Liver (tissue), 9 donors: ENCODE measurements around the gene CACNA1E. TPM values are rescaled to one million over a fixed set of nuclear protein-coding genes. Genes with fewer than 3 reads are reported as not detected.

Experiments used
- DNase-seq: peaks from one replicate; pipeline ENCODE4 v3.0.0-alpha.2; 2017; ENCODE audit warnings: low spot score
- H3K27ac ChIP-seq, 2 donors: one replicate each; pipeline ENCODE4 v1.7.0; 2013; ENCODE audit warnings: inconsistent platforms in 2 of 2, low read length in 2 of 2, control low read depth in 1 of 2, low read depth in 1 of 2, mild to moderate bottlenecking in 1 of 2
- H3K27me3 ChIP-seq, 4 donors: one replicate each; pipeline versions ENCODE4 v1.6.1 to v1.7.0; 2013; ENCODE audit warnings: low read length in 3 of 4, inconsistent platforms in 1 of 4, mild to moderate bottlenecking in 1 of 4, moderate library complexity in 1 of 4; ENCODE audit not compliant: control insufficient read depth in 4 of 4, insufficient read depth in 4 of 4
- H3K36me3 ChIP-seq, 4 donors: one replicate each; pipeline versions ENCODE4 v1.6.1 to v1.7.0; 2013; ENCODE audit warnings: low read length in 3 of 4, mild to moderate bottlenecking in 3 of 4, low read depth in 1 of 4, moderate library complexity in 1 of 4; ENCODE audit not compliant: control insufficient read depth in 4 of 4, insufficient read depth in 3 of 4
- H3K4me1 ChIP-seq, 4 donors: one replicate each; pipeline versions ENCODE4 v1.6.1 to v1.7.0; 2013; ENCODE audit warnings: low read length in 3 of 4, mild to moderate bottlenecking in 3 of 4, moderate library complexity in 1 of 4; ENCODE audit not compliant: control insufficient read depth in 4 of 4, insufficient read depth in 4 of 4
- H3K4me3 ChIP-seq, 3 donors: one replicate each; pipeline versions ENCODE4 v1.6.1 to v1.7.0; 2013; ENCODE audit warnings: low read length in 3 of 3, control low read depth in 1 of 3, low read depth in 1 of 3, mild to moderate bottlenecking in 1 of 3
- H3K9ac ChIP-seq, 2 donors: one replicate each; pipeline ENCODE4 v1.7.0; 2013; ENCODE audit warnings: low read length in 2 of 2, mild to moderate bottlenecking in 2 of 2, moderate library complexity in 2 of 2, control low read depth in 1 of 2, low read depth in 1 of 2
- H3K9me3 ChIP-seq, 4 donors: one replicate each; pipeline versions ENCODE4 v1.6.1 to v1.7.0; 2013; ENCODE audit warnings: low read length in 3 of 4; ENCODE audit not compliant: control insufficient read depth in 4 of 4
- ATF3 ChIP-seq: IDR thresholded peaks from 2 replicates; pipeline ENCODE4 v1.6.1; 2016; ENCODE audit warnings: antibody characterized with exemption
- CTCF ChIP-seq: fragments of 150-350 bp; IDR thresholded peaks from 2 replicates; pipeline ENCODE4 v1.5.1; 2017; ENCODE audit warnings: improper control_type of control experiment, low read depth, low read length; ENCODE audit not compliant: missing input control
- EGR1 ChIP-seq, 2 donors: IDR thresholded peaks; 2 replicates each; pipeline ENCODE4 v1.6.1; 2016 to 2018; ENCODE audit warnings: antibody characterized with exemption in 2 of 2, low read depth in 2 of 2
- FOXA1 ChIP-seq: IDR thresholded peaks from 2 replicates; pipeline ENCODE4 v1.6.1; 2016; ENCODE audit warnings: antibody characterized with exemption
- FOXA2 ChIP-seq: IDR thresholded peaks from 2 replicates; pipeline ENCODE4 v1.6.1; 2016; ENCODE audit warnings: antibody characterized with exemption
- GABPA ChIP-seq, 2 donors: IDR thresholded peaks in 1 of 2; conservative IDR thresholded peaks in 1 of 2; 2 replicates each; pipeline ENCODE4 v1.6.1; 2016; ENCODE audit warnings: antibody characterized with exemption in 2 of 2, mild to moderate bottlenecking in 1 of 2, moderate library complexity in 1 of 2
- HNF4A ChIP-seq, 2 donors: conservative IDR thresholded peaks; 2 replicates each; pipeline ENCODE4 v1.6.1; 2016; ENCODE audit warnings: antibody characterized with exemption in 2 of 2, mild to moderate bottlenecking in 2 of 2
- HNF4G ChIP-seq: IDR thresholded peaks from 2 replicates; pipeline ENCODE4 v1.6.1; 2016; ENCODE audit warnings: antibody characterized with exemption
- JUND ChIP-seq, 2 donors: IDR thresholded peaks; 2 replicates each; pipeline ENCODE4 v1.6.1; 2016; ENCODE audit warnings: antibody characterized with exemption in 2 of 2
- MAX ChIP-seq: IDR thresholded peaks from 2 replicates; pipeline ENCODE4 v1.6.1; 2016; ENCODE audit warnings: antibody characterized with exemption
- NR2F2 ChIP-seq: IDR thresholded peaks from 2 replicates; pipeline ENCODE4 v1.6.1; 2016; ENCODE audit warnings: antibody characterized with exemption
- RAD21 ChIP-seq, 2 donors: IDR thresholded peaks; 2 replicates each; pipeline ENCODE4 v1.6.1; 2016; ENCODE audit warnings: antibody characterized with exemption in 2 of 2, mild to moderate bottlenecking in 2 of 2
- REST ChIP-seq: IDR thresholded peaks from 2 replicates; pipeline ENCODE4 v1.6.1; 2016; ENCODE audit warnings: antibody characterized with exemption, mild to moderate bottlenecking
- RXRA ChIP-seq, 2 donors: IDR thresholded peaks; 2 replicates each; pipeline ENCODE4 v1.6.1; 2017 to 2018; ENCODE audit warnings: antibody characterized with exemption in 2 of 2, mild to moderate bottlenecking in 1 of 2
- SP1 ChIP-seq: IDR thresholded peaks from 2 replicates; pipeline ENCODE4 v1.6.1; 2018; ENCODE audit warnings: antibody characterized with exemption, mild to moderate bottlenecking
- TAF1 ChIP-seq: conservative IDR thresholded peaks from 2 replicates; pipeline ENCODE4 v1.6.1; 2016; ENCODE audit warnings: antibody characterized with exemption, mild to moderate bottlenecking
- YY1 ChIP-seq: IDR thresholded peaks from 2 replicates; pipeline ENCODE4 v1.6.1; 2016; ENCODE audit warnings: antibody characterized with exemption, mild to moderate bottlenecking
- ZBTB33 ChIP-seq: IDR thresholded peaks from 2 replicates; pipeline ENCODE4 v1.6.1; 2016; ENCODE audit warnings: antibody characterized with exemption
- WGBS: extraction: QIAGEN DNeasy Blood & Tissue Kit; methylation state at CpG from one replicate; pipeline ENCODE4 v1.1.7; 2013; 5-methylcytosine and 5-hydroxymethylcytosine counted together
- polyA plus RNA-seq, 2 donors: library from polyadenylated mRNA; stranded (reverse) in 1 of 2; unstranded in 1 of 2; fragments of 200-250 nt in 1 of 2; fragments of >200 nt in 1 of 2; fragmentation: Nextera tagmentation in 1 of 2; extraction: Ambion mirVana in 1 of 2; gene quantifications; one replicate each; pipeline versions ENCODE4 v1.2.1 to v1.2.3, GENCODE V29; 2013 to 2015
- total RNA-seq, 2 donors: library from RNA; depleted of rRNA; stranded (reverse); fragments of >200 nt; gene quantifications; one replicate each; pipeline ENCODE4 v1.2.3, GENCODE V29; 2014
- donor health status: healthy.
- donor health status: healthy.
- donor health status: healthy.
- donor health status: healthy.
- donor health status: healthy.

Gene CACNA1E
- total and polyA plus RNA-seq, 4 donors = under 0.01 to 0.08 (median 0.01) TPM; not detected in 1

GRCh38 chr1:181556631-181557030, 73.3 kb downstream of the CACNA1E start:
- Histone ChIP-seq H3K27me3 (peaks cover 0 to 6% (median 0%) of the 10 kb centered on the region in 4 donors), H3K27ac (no peak overlapping the region), H3K36me3 (no peaks in the 10 kb centered on the region), H3K4me1 (no peaks in the 10 kb centered on the region), H3K9me3 (no peaks in the 10 kb centered on the region), H3K9ac (no peak overlapping the region), H3K4me3 (no peak overlapping the region)
- WGBS = 40% methylated on average over 2 of the region's 2 CpGs
- TF ChIP-seq YY1 (no peak), GABPA (IDR thresholded peaks at IDR 0.05 in 1 of 2, conservative IDR thresholded peaks at IDR 0.05 in 1 of 2) (no peak), ATF3 (no peak), HNF4G (no peak), MAX (no peak), ZBTB33 (no peak), FOXA2 (no peak), FOXA1 (no peak), JUND (IDR thresholded peaks at IDR 0.05) (no peak), HNF4A (conservative IDR thresholded peaks at IDR 0.05) (no peak), SP1 (no peak), RXRA (IDR thresholded peaks at IDR 0.05) (no peak), RAD21 (IDR thresholded peaks at IDR 0.05) (no peak), TAF1 (no peak), EGR1 (IDR thresholded peaks at IDR 0.05; ENCODE audit: low read depth in 2 of 2) (no peak), NR2F2 (no peak), REST (no peak), CTCF (no peak)
- no peak for DNase-seq
